Measurements from ENCODE around the gene ADAP1.
"Not testable (repeated sequence)": the region's sequence is repeated elsewhere in the genome, so short reads cannot be mapped to it uniquely, and the experiment has no call there.

ADAP1 gene

GRCh38 chr7:873367-874002, 81.0 kb downstream of the ADAP1 start:
- peaks cover 4 to 48% (median 31%) of the 10 kb centered on the region in 5 donors for H3K4me1 ChIP-seq (ENCODE audit: control insufficient read depth in 5 of 5, insufficient read depth in 5 of 5, low read length in 5 of 5)
- H3K27ac ChIP-seq (ENCODE audit: low read depth, low read length), result peak overlapping the region; percentile 58
- no peak overlapping the region for H3K4me3 ChIP-seq (ENCODE audit: low read depth in 1 of 5, low read length in 5 of 5)
- peaks cover 0 to 41% (median 35%) of the 10 kb centered on the region in 5 donors for H3K36me3 ChIP-seq (ENCODE audit: control insufficient read depth in 5 of 5, insufficient read depth in 5 of 5, low read length in 5 of 5)
- peak overlapping the region in 2 of 5 donors; percentile 13 to 63 for H3K9ac ChIP-seq (ENCODE audit: low read length in 5 of 5)
- no peaks in the 10 kb centered on the region for H3K9me3 ChIP-seq (ENCODE audit: control insufficient read depth in 5 of 5, low read length in 5 of 5)
- no peaks in the 10 kb centered on the region for H3K27me3 ChIP-seq (ENCODE audit: control insufficient read depth in 5 of 5, insufficient read depth in 4 of 5, low read length in 5 of 5)

- H3K27me3 ChIP-seq (ENCODE audit: control insufficient read depth in 5 of 5, insufficient read depth in 4 of 5, low read length in 5 of 5); H3K9me3 ChIP-seq (ENCODE audit: control insufficient read depth in 5 of 5, low read length in 5 of 5); H3K27ac ChIP-seq (ENCODE audit: low read depth, low read length); H3K9ac ChIP-seq (ENCODE audit: low read length in 5 of 5); H3K4me3 ChIP-seq (ENCODE audit: low read depth in 1 of 5, low read length in 5 of 5): not testable (repeated sequence)
- Histone ChIP-seq H3K4me1 (ENCODE audit: control insufficient read depth in 5 of 5, insufficient read depth in 5 of 5, low read length in 5 of 5) (peaks cover 5 to 47% (median 29%) of the 10 kb centered on the region in 5 donors), H3K36me3 (ENCODE audit: control insufficient read depth in 5 of 5, insufficient read depth in 5 of 5, low read length in 5 of 5) (peaks cover 0 to 47% (median 42%) of the 10 kb centered on the region in 5 donors)
Measured at GRCh38 chr7:872685-873084, 81.8 kb downstream of the ADAP1 start.

DNA sequence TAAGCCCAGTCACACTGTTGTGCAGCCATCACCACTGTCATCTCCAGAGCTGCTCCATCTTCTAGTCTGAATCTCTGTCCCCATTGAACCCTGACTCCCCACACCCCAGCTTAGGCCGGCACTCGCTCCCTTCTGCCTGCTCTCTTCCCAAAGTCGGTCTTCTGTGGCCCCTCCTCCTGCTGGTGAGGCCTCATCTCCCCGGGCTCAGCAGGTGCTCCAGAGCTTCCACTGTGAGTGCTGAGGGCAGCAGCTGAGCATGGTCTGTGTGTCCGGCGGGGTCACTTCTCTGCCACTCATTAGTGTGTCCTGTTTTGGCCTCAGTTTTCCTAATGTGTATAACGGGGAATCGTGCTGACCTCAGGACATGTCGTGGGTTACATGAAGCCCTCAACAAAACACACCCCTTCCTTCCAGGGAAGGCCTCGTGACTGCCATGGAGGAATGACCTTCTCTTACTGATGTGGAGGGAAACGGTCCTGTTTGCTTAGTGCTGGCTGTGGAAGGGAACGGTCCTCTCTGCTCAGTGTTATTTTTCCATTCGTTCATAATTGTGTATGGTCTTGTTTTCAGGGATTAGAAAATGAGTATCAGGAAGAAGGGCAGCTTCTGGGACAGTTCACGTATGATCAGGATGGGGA, 82.5 kb downstream of the ADAP1 start:
- Histone ChIP-seq H3K27me3 (ENCODE audit: control insufficient read depth in 5 of 5, insufficient read depth in 4 of 5, low read length in 5 of 5) (no peaks in the 10 kb centered on the region), H3K27ac (ENCODE audit: low read depth, low read length) (no peak overlapping the region), H3K9me3 (ENCODE audit: control insufficient read depth in 5 of 5, low read length in 5 of 5) (no peaks in the 10 kb centered on the region), H3K4me1 (ENCODE audit: control insufficient read depth in 5 of 5, insufficient read depth in 5 of 5, low read length in 5 of 5) (peaks cover 9 to 49% (median 36%) of the 10 kb centered on the region in 5 donors), H3K4me3 (ENCODE audit: low read depth in 1 of 5, low read length in 5 of 5) (no peak overlapping the region), H3K36me3 (ENCODE audit: control insufficient read depth in 5 of 5, insufficient read depth in 5 of 5, low read length in 5 of 5) (peaks cover 0 to 54% (median 48%) of the 10 kb centered on the region in 5 donors), H3K9ac (ENCODE audit: low read length in 5 of 5) (no peak overlapping the region)

- H3K4me1 ChIP-seq (ENCODE audit: control insufficient read depth in 5 of 5, insufficient read depth in 5 of 5, low read length in 5 of 5), result peaks cover 10 to 43% (median 33%) of the 10 kb centered on the region in 5 donors
- H3K4me3 ChIP-seq (ENCODE audit: low read depth in 1 of 5, low read length in 5 of 5), result no peak overlapping the region
- no peaks in the 10 kb centered on the region for H3K27me3 ChIP-seq (ENCODE audit: control insufficient read depth in 5 of 5, insufficient read depth in 4 of 5, low read length in 5 of 5)
- H3K36me3 ChIP-seq (ENCODE audit: control insufficient read depth in 5 of 5, insufficient read depth in 5 of 5, low read length in 5 of 5), result peaks cover 0 to 76% (median 68%) of the 10 kb centered on the region in 5 donors
- H3K27ac ChIP-seq (ENCODE audit: low read depth, low read length), result peak overlapping the region; percentile 50
- H3K9me3 ChIP-seq (ENCODE audit: control insufficient read depth in 5 of 5, low read length in 5 of 5), result no peaks in the 10 kb centered on the region
- no peak overlapping the region for H3K9ac ChIP-seq (ENCODE audit: low read length in 5 of 5)
Measured at GRCh38 chr7:869348-869747, 85.1 kb downstream of the ADAP1 start.

GRCh38 chr7:868189-868486, 86.3 kb downstream of the ADAP1 start:
- H3K9me3 ChIP-seq (ENCODE audit: control insufficient read depth in 5 of 5, low read length in 5 of 5), result no peaks in the 10 kb centered on the region
- H3K36me3 ChIP-seq (ENCODE audit: control insufficient read depth in 5 of 5, insufficient read depth in 5 of 5, low read length in 5 of 5), result peaks cover 0 to 84% (median 67%) of the 10 kb centered on the region in 5 donors
- no peak overlapping the region for H3K4me3 ChIP-seq (ENCODE audit: low read depth in 1 of 5, low read length in 5 of 5)
- H3K9ac ChIP-seq (ENCODE audit: low read length in 5 of 5), result no peak overlapping the region
- no peaks in the 10 kb centered on the region for H3K27me3 ChIP-seq (ENCODE audit: control insufficient read depth in 5 of 5, insufficient read depth in 4 of 5, low read length in 5 of 5)
- peaks cover 6 to 31% (median 23%) of the 10 kb centered on the region in 5 donors for H3K4me1 ChIP-seq (ENCODE audit: control insufficient read depth in 5 of 5, insufficient read depth in 5 of 5, low read length in 5 of 5)
- peak overlapping the region; percentile 79 for H3K27ac ChIP-seq (ENCODE audit: low read depth, low read length)

- Histone ChIP-seq H3K4me1 (ENCODE audit: control insufficient read depth in 5 of 5, insufficient read depth in 5 of 5, low read length in 5 of 5) (peaks cover 6 to 29% (median 23%) of the 10 kb centered on the region in 5 donors), H3K9me3 (ENCODE audit: control insufficient read depth in 5 of 5, low read length in 5 of 5) (no peaks in the 10 kb centered on the region), H3K27ac (ENCODE audit: low read depth, low read length) (peak overlapping the region; percentile 79), H3K36me3 (ENCODE audit: control insufficient read depth in 5 of 5, insufficient read depth in 5 of 5, low read length in 5 of 5) (peaks cover under 1 to 84% (median 68%) of the 10 kb centered on the region in 5 donors), H3K4me3 (ENCODE audit: low read depth in 1 of 5, low read length in 5 of 5) (peak overlapping the region in 3 of 5 donors; percentile 6 to 18 (median 13)), H3K27me3 (ENCODE audit: control insufficient read depth in 5 of 5, insufficient read depth in 4 of 5, low read length in 5 of 5) (no peaks in the 10 kb centered on the region), H3K9ac (ENCODE audit: low read length in 5 of 5) (peak overlapping the region in 2 of 5 donors; percentile 21 to 40)
Measured at GRCh38 chr7:867406-868188, 86.9 kb downstream of the ADAP1 start.

DNA sequence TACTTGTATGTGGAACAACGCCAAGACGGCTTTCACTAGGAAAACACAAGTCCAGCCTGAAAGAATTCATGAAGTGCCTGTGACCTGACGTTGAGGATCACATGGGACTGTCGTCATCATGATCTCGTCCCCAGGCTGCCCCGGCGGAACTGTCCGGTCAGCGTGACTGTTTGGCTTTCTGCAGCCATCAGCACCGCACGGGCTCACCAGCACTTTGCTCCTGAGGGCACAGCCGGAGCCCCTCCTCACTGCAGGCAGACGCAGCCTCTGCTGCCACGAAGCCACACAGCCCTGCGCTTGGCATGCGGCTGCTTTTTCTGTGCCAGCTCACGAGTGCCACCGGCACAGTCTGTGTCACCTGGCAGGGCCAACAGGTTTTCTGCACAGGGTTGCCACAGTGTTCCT, 87.5 kb downstream of the ADAP1 start:
- peak overlapping the region in 2 of 5 donors; percentile 21 to 40 for H3K9ac ChIP-seq (ENCODE audit: low read length in 5 of 5)
- peaks cover 4 to 84% (median 66%) of the 10 kb centered on the region in 5 donors for H3K36me3 ChIP-seq (ENCODE audit: control insufficient read depth in 5 of 5, insufficient read depth in 5 of 5, low read length in 5 of 5)
- peak overlapping the region in 3 of 5 donors; percentile 6 to 18 (median 13) for H3K4me3 ChIP-seq (ENCODE audit: low read depth in 1 of 5, low read length in 5 of 5)

DNA sequence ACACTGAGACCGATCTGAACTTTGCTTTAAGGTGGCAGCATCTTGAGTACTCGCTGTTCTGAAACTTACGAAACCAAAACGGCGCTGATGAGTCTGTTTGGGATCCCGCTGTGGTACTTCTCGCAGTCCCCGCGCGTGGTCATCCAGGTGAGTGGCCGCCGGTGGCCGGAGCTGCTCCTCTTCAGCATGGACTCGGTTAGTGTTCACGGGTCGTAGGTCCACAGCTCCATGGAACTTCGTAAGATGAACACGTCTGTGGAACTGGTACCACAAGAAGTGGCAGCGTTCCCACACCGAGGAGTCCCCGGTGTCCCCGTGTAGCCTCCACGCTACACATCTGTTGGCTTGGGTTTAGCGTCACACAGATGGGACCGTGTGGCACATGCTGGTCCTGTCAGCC, 88.6 kb downstream of the ADAP1 start:
- peaks cover 6 to 24% (median 23%) of the 10 kb centered on the region in 5 donors for H3K4me1 ChIP-seq (ENCODE audit: control insufficient read depth in 5 of 5, insufficient read depth in 5 of 5, low read length in 5 of 5)
- H3K36me3 ChIP-seq (ENCODE audit: control insufficient read depth in 5 of 5, insufficient read depth in 5 of 5, low read length in 5 of 5), result peaks cover 4 to 84% (median 70%) of the 10 kb centered on the region in 5 donors
- no peak overlapping the region for H3K27ac ChIP-seq (ENCODE audit: low read depth, low read length)
- H3K9ac ChIP-seq (ENCODE audit: low read length in 5 of 5), result no peak overlapping the region
- no peak overlapping the region for H3K4me3 ChIP-seq (ENCODE audit: low read depth in 1 of 5, low read length in 5 of 5)
- H3K9me3 ChIP-seq (ENCODE audit: control insufficient read depth in 5 of 5, low read length in 5 of 5), result no peaks in the 10 kb centered on the region
- H3K27me3 ChIP-seq (ENCODE audit: control insufficient read depth in 5 of 5, insufficient read depth in 4 of 5, low read length in 5 of 5), result no peaks in the 10 kb centered on the region

More for the DNA sequence above, 87.5 kb downstream of the ADAP1 start:
- Histone ChIP-seq H3K9me3 (ENCODE audit: control insufficient read depth in 5 of 5, low read length in 5 of 5) (no peaks in the 10 kb centered on the region), H3K4me1 (ENCODE audit: control insufficient read depth in 5 of 5, insufficient read depth in 5 of 5, low read length in 5 of 5) (peaks cover 6 to 26% (median 23%) of the 10 kb centered on the region in 5 donors), H3K27ac (ENCODE audit: low read depth, low read length) (peak overlapping the region; percentile 79), H3K27me3 (ENCODE audit: control insufficient read depth in 5 of 5, insufficient read depth in 4 of 5, low read length in 5 of 5) (no peaks in the 10 kb centered on the region)

DNA sequence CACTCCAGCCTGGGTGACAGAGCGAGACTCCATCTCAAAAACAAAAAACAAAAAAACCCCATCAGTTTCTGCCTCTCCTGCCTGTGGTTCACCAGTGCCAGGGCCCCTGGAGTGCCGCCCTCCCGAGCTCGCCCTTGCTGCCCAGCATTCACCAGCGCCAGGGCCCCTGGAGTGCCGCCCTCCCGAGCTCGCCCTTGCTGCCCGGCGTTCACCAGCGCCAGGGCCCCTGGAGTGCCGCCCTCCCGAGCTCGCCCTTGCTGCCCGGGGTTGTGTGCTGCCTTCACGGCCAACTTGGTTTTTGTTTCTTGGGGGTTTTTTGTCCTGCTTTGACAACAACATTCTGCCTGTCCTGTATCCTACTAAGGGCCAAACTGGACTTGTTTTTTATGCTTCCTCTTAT, 91.4 kb downstream of the ADAP1 start:
- Histone ChIP-seq H3K9ac (ENCODE audit: low read length in 5 of 5) (no peak overlapping the region), H3K4me3 (ENCODE audit: low read depth in 1 of 5, low read length in 5 of 5) (no peak overlapping the region), H3K36me3 (ENCODE audit: control insufficient read depth in 5 of 5, insufficient read depth in 5 of 5, low read length in 5 of 5) (peaks cover 4 to 90% (median 81%) of the 10 kb centered on the region in 5 donors), H3K9me3 (ENCODE audit: control insufficient read depth in 5 of 5, low read length in 5 of 5) (no peaks in the 10 kb centered on the region), H3K27ac (ENCODE audit: low read depth, low read length) (no peak overlapping the region), H3K27me3 (ENCODE audit: control insufficient read depth in 5 of 5, insufficient read depth in 4 of 5, low read length in 5 of 5) (no peaks in the 10 kb centered on the region), H3K4me1 (ENCODE audit: control insufficient read depth in 5 of 5, insufficient read depth in 5 of 5, low read length in 5 of 5) (peaks cover 6 to 15% (median 15%) of the 10 kb centered on the region in 5 donors)

- Histone ChIP-seq H3K36me3 (ENCODE audit: control insufficient read depth in 5 of 5, insufficient read depth in 5 of 5, low read length in 5 of 5) (peaks cover 4 to 90% (median 78%) of the 10 kb centered on the region in 5 donors), H3K27me3 (ENCODE audit: control insufficient read depth in 5 of 5, insufficient read depth in 4 of 5, low read length in 5 of 5) (no peaks in the 10 kb centered on the region), H3K27ac (ENCODE audit: low read depth, low read length) (no peak overlapping the region), H3K9ac (ENCODE audit: low read length in 5 of 5) (no peak overlapping the region), H3K4me1 (ENCODE audit: control insufficient read depth in 5 of 5, insufficient read depth in 5 of 5, low read length in 5 of 5) (peaks cover 6 to 14% (median 9%) of the 10 kb centered on the region in 5 donors), H3K9me3 (ENCODE audit: control insufficient read depth in 5 of 5, low read length in 5 of 5) (no peaks in the 10 kb centered on the region), H3K4me3 (ENCODE audit: low read depth in 1 of 5, low read length in 5 of 5) (no peak overlapping the region)
Measured at GRCh38 chr7:862157-862556, 92.3 kb downstream of the ADAP1 start.
